Measurements from ENCODE around the gene PIH1D2.

Gene PIH1D2

GRCh38 chr11:112025707-112026106, 48.1 kb downstream of the PIH1D2 start:
- Histone ChIP-seq H3K27ac (ENCODE audit: low read depth, low read length) (peak overlapping the region; percentile 92), H3K4me1 (ENCODE audit: insufficient read depth, low read length) (no peaks in the 10 kb centered on the region; the same call in 1 of the 2 replicates), H3K9me3 (ENCODE audit: insufficient read depth, low read depth, low read length) (no peaks in the 10 kb centered on the region), H3K9ac (ENCODE audit: low read depth, low read length) (peak overlapping the region; percentile 94), H3K4me3 (ENCODE audit: low read length) (peak overlapping the region; percentile 85), H3K27me3 (ENCODE audit: insufficient read depth, low read length) (no peaks in the 10 kb centered on the region), H3K36me3 (ENCODE audit: insufficient read depth, low read length) (peaks cover 38% of the 10 kb centered on the region)
- WGBS = under 1% methylated on average over 8 of the region's 8 CpGs

- Histone ChIP-seq H3K36me3 (ENCODE audit: insufficient read depth, low read length) (peaks cover 37% of the 10 kb centered on the region), H3K9ac (ENCODE audit: low read depth, low read length) (peak within 1 kb of the TSS; percentile 94), H3K9me3 (ENCODE audit: insufficient read depth, low read depth, low read length) (no peaks in the 10 kb centered on the region), H3K4me3 (ENCODE audit: low read length) (peak within 1 kb of the TSS; percentile 85), H3K4me1 (ENCODE audit: insufficient read depth, low read length) (no peaks in the 10 kb centered on the region; the same call in 1 of the 2 replicates), H3K27ac (ENCODE audit: low read depth, low read length) (peak within 1 kb of the TSS; percentile 92), H3K27me3 (ENCODE audit: insufficient read depth, low read length) (no peaks in the 10 kb centered on the region)
- under 1% methylated on average over 71 of the region's 71 CpGs for WGBS
These were observed 48.8 kb downstream of the PIH1D2 start, which contains the start of gene DLAT for GRCh38 chr11:112024773-112025678. Gene DLAT (plus strand): TSS chr11:112025408. CDS start chr11:112025473, 65 bp downstream.

- no peaks in the 10 kb centered on the region for H3K27me3 ChIP-seq (ENCODE audit: insufficient read depth, low read length)
- WGBS = 10% methylated on average over 10 of the region's 10 CpGs
- H3K9me3 ChIP-seq (ENCODE audit: insufficient read depth, low read depth, low read length) = no peaks in the 10 kb centered on the region
- H3K9ac ChIP-seq (ENCODE audit: low read depth, low read length) = peak overlapping the region; percentile 94
- peaks cover 36% of the 10 kb centered on the region for H3K36me3 ChIP-seq (ENCODE audit: insufficient read depth, low read length)
- H3K27ac ChIP-seq (ENCODE audit: low read depth, low read length) = no peak overlapping the region
- no peaks in the 10 kb centered on the region; the same call in 1 of the 2 replicates for H3K4me1 ChIP-seq (ENCODE audit: insufficient read depth, low read length)
- peak overlapping the region; percentile 85 for H3K4me3 ChIP-seq (ENCODE audit: low read length)
These were observed 49.5 kb downstream of the PIH1D2 start for GRCh38 chr11:112024178-112024772.

- Histone ChIP-seq H3K27ac (ENCODE audit: low read depth, low read length) (no peak overlapping the region), H3K27me3 (ENCODE audit: insufficient read depth, low read length) (no peaks in the 10 kb centered on the region), H3K9me3 (ENCODE audit: insufficient read depth, low read depth, low read length) (no peaks in the 10 kb centered on the region), H3K4me1 (ENCODE audit: insufficient read depth, low read length) (no peaks in the 10 kb centered on the region; the same call in 1 of the 2 replicates), H3K36me3 (ENCODE audit: insufficient read depth, low read length) (peaks cover 36% of the 10 kb centered on the region), H3K4me3 (ENCODE audit: low read length) (no peak overlapping the region), H3K9ac (ENCODE audit: low read depth, low read length) (no peak overlapping the region)
- 88% methylated on average over 3 of the region's 3 CpGs for WGBS
These were observed 50.7 kb downstream of the PIH1D2 start for GRCh38 chr11:112023104-112023503.

- 94% methylated on average over 5 of the region's 5 CpGs for WGBS
- H3K4me3 ChIP-seq (ENCODE audit: low read length) = no peak overlapping the region
These were observed 54.8 kb downstream of the PIH1D2 start for GRCh38 chr11:112019066-112019465.

More at GRCh38 chr11:112019066-112019465, 54.8 kb downstream of the PIH1D2 start:
- no peak overlapping the region for H3K9ac ChIP-seq (ENCODE audit: low read depth, low read length)
- no peaks in the 10 kb centered on the region; the same call in 1 of the 2 replicates for H3K4me1 ChIP-seq (ENCODE audit: insufficient read depth, low read length)
- H3K9me3 ChIP-seq (ENCODE audit: insufficient read depth, low read depth, low read length) = no peaks in the 10 kb centered on the region
- no peaks in the 10 kb centered on the region for H3K27me3 ChIP-seq (ENCODE audit: insufficient read depth, low read length)
- H3K27ac ChIP-seq (ENCODE audit: low read depth, low read length) = no peak overlapping the region
- peaks cover 39% of the 10 kb centered on the region for H3K36me3 ChIP-seq (ENCODE audit: insufficient read depth, low read length)
